Upper lobe of left lung (tissue), 4 donors: Measurements from ENCODE around the gene MRO.

ENCODE experiments used
- CTCF ChIP-seq, 6 experiments: fragments of 450-650 bp in 4 of 6; fragments of 200-600 bp in 2 of 6; sonication (generic) in 2 of 6; IDR thresholded peaks; one replicate each; pipeline ENCODE4 v1.5.1; 2016 to 2019; ENCODE audit warnings: antibody characterized with exemption in 6 of 6
- EP300 ChIP-seq, 4 donors: sonication (generic); formaldehyde crosslinking; IDR thresholded peaks; one replicate each; pipeline ENCODE4 v1.5.1; 2017; ENCODE audit warnings: antibody characterized with exemption in 4 of 4, control low read depth in 2 of 4
- POLR2A ChIP-seq, 4 donors: fragments of 450-650 bp; IDR thresholded peaks; one replicate each; pipeline ENCODE4 v1.5.1; 2016 to 2017; ENCODE audit warnings: antibody characterized with exemption in 4 of 4, mild to moderate bottlenecking in 2 of 4
- POLR2AphosphoS5 ChIP-seq, 2 donors: sonication (generic); formaldehyde crosslinking; IDR thresholded peaks; one replicate each; pipeline ENCODE4 v1.5.1; 2017; ENCODE audit warnings: antibody characterized with exemption in 2 of 2

- TF ChIP-seq CTCF (IDR thresholded peaks at IDR 0.05) (no peak), POLR2AphosphoS5 (IDR thresholded peaks at IDR 0.05) (no peak), EP300 (IDR thresholded peaks at IDR 0.05) (no peak), POLR2A (IDR thresholded peaks at IDR 0.05) (no peak)
Observed at GRCh38 chr18:50754297-50754696, 65.5 kb downstream of the MRO start.
